Measurements from ENCODE around the gene LRRC32.

The LRRC32 gene

DNA sequence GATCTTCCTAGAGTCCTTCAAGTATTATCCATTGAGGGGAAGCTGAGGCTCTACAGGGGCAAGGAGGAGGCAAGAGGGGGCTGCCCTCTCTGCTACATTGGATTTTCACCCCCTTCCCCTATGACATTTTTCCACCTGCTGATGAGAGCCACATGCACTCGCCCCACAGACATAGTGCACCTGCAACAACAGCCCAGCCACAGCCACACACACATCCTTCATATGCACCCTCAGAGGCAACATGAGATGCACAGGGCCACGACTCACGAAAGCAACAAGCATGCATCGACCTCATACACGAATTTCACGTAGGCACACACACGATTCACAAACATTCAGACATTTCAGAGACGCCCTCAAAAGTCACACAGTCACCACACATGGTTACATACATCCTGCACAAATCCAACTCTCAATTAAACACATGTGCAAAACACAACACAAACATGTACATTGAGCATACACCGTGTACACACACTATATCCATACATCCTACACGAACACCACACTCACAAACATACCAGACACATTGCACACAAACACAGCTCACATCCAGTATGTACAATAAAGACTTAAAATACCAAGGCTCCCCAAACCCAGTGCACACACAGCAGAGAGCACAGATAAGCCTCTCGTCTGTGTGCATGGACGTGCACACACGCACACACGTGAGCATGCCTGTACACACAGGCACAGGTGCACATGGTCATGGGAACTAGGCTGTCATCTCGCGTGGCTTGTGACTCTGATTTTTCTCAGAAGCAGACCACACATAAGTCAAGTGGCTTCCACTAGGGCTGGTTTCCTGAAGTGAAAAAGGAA lies 6.3 kb upstream of the LRRC32 start:
- no peak for DNase-seq

DNA sequence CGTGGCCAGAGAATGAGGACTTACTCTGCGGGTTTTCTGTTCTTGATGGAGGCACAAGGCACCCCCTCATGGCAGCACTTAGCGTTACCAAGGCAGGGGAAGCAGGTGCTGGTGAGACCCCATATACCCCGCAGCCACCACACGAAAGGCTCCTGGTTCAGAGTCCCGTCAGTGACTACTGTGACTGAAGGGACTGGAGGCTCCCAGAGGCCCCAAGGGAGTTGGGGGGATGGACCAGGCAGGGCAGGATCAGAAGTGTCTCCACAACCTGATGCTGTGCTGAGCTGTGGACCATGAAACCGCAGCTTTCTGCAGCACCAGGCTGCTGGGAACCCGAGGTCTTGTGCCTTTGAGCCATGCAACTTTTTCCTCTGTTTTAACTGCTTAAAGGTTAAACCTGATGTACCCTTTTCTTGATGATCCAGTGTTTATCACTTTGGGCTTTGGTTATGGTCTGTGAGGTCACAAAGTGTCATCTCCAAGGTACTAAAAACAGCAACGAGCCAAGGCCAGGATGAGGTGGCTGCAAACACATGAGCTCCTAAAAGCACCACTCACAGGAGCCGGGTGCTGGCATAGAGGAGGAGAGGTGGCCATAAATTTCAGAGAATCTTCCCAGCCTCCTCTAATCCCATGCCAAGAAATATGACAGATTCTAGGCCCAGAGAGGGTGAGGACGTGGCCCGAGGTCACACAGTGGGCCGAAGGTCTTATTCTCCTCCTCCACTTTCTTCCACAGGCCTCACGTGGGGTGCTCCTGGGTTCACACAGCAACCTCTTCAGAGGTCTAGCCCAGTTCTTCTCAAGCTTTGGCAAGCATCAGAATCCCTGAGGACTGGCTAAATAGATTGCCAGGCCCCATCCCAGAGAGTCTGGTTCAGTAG lies 4.2 kb upstream of the LRRC32 start:
- peak; percentile 30 for DNase-seq

DNA sequence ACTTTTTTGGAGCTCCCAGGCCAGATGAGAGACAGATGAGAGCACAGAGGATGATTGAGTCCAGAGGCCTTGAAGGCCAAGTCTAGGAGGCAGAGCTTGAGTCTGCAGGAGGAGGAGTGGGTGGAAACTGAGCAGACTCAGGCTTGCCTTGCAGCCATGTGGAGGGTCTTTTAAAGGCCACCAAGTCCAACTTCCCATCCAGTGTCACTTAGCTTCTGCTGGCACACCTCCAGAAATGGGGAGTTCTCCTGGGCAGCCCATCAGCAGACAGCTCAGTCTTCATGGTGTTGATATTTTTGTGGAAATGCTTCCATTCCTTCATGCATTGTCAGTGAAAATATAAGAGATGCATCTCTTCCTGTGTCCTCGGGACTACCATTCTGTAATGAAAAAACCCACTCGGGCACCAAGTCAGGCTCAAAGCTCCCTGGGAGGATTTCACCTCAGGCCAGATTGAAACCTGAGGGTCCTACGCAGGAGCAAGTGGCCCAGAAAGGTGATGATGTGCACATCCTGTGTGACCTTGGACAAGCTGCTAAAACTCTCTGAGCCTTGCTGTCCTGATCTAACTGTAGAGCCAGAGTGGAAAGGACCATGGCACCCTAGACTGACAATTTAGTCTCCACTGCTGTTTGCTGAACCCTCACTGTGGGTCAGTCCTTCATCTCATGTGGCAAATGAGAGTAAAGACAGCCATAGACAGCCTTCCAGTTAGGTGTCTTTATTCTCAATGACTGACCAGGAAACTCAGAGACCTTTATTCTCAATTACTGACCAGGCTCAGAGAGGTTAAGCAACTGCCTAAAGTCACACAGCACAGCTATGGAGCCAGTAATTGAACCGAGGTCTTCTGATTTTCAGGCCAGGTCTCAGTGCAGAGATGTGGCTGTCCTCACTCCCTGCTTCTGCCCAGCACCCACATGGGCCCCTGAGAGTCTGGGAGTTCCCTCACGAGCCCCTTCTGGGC lies 2.9 kb upstream of the LRRC32 start:
- DNase-seq: no peak

DNA sequence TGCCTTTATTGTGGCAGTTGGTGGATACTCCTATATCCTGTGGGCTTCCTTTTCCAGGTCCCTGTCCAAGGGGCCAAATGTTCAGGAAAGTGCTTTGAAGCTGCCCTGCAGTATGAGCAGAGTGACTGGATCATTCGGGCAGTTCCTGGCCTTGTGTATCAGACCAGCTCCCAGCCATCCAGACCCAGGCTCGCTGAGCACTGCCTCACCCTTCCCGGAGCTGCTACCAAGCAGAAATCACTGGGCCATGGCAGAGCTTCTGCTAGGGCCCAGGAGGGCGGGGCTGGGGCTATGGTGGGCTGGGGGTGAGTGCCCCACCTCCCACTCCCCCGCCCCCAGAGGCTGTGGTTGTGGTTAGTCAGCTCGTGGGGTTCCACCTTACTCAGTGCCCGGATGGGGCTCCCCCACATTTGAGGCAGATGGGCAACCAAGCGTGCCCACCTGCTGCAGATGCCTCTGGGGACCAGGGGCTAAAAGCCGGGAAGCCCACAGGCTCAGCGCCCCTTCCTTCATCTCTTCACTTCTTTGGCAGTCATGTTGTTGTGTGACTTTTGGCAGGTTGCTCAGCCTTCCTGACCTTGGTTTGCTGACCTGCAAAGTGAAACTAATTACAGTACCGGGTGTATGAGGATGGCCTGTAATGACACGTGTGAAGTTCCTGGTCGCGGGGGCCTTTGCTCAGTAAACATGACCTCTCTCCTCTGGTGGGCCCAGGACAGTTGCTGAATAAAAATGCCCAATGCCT lies 2.1 kb upstream of the LRRC32 start:
- no peak for DNase-seq

DNA sequence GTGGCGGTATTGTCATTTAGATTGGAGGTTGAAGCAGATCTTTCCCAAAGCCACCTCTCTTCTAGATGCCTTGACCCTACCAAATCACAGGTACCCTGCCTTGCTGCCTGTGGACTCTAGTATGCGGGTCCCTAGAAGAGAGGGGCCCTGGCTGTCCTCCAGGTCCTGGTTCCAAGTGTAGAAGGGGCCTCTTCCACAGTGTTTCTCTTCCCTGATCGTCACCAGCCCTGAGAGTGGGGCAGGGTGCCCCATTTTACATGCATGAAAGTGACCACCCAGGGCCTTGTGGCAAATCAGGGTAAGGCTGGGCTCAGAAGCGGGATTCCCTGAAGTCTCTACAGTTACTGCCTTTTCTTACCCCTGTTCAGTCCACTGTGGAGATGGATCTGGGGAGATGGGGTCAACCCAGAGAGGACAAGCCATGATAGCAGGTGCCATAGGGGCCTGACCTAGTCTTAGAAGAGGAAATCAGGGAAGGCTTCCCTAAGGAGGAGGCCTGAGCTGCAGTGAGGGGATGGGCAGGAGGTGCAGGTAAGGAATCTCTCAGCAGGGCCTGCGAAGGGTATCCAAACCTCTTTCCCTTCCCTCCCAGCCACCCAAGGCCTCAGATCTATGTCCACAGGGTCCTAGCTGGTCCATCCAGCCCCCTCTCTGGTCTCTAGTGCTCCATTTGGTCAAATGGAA lies 1.2 kb upstream of the LRRC32 start:
- DNase-seq: no peak

DNA sequence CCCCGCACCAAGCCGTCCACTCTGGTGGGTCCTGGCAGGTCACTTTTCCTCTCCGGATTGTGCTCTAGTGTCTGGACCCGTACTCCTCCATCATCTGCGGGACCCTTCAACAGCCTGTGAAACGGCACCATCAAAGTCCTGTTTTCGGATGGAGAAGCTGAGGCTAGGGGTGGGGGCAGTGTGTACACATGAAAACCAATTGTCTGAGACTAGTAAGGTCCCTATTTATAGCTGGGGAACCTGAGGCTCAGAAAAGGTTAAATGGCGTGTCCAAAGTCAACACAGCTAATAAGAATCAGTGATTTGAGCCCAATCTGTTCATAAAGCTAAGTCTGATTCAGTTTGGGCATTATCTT lies 668 bp upstream of the LRRC32 start:
- DNase-seq: no peak

DNA sequence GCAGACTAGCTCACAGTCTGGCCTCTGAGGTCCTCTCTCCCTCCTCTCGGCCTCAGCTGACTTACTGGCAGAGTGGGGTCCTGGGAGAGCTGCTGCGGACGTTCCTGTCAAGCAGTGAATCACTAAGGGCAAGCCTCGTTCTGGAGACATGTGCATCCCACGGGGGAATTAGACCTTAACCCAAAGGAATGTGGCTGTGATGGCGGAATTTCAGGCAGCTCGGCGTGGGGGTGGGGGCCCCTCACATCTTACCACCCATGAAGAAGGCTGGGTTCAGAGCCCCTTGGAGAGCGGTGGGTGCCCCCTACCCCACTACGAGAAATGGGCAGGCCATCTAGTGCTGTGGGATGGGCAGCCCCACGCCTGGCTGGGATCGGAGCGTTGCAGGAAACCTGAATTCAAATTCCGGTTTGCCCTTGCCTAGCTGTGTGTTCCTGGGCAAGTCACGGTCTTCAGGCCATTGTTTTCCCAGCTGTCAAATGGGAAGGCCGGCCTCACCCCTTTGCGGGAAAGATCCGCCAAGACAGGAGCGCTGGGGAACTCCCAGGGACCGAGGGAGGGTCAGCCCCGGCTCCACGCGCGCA lies 554 bp downstream of the LRRC32 start:
- DNase-seq: no peak

DNA sequence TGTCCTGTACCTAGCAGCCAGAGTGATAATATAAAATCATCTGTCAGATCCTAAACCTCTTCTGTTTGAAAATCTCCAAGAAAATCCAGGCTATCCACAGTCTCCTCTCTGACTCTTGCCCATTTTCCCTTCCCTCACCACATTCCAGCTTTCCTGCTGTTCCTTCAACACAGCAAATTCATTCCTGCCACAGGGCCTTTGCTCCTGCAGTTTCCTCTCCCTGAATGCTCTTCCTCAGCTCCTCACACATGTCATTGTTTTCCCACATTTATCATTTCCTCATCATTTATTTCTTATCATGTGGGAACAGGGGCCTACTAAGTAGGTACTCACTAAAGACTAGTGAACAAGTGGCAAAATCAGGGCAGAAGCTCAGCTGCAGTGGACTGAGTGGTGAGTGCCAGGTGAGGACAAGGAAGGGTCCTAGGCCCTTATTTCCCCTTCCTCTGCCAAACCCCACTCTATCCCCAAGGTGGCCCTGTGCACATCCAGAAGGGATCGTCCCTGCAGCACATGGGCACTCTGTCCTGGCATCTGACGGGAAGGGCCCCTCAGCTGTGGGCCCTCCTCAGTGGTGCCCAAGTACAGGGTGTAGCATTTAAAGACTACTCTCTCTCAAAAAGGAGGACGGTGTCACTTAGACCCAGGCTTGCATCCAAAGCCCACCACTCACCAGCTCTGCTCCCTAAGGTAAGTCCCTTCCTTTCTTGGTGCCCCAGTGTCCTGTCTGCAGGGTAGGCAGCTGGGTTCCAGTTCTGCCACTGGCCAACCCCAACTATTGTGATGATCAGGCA lies 2.0 kb downstream of the LRRC32 start:
- no peak for DNase-seq

DNA sequence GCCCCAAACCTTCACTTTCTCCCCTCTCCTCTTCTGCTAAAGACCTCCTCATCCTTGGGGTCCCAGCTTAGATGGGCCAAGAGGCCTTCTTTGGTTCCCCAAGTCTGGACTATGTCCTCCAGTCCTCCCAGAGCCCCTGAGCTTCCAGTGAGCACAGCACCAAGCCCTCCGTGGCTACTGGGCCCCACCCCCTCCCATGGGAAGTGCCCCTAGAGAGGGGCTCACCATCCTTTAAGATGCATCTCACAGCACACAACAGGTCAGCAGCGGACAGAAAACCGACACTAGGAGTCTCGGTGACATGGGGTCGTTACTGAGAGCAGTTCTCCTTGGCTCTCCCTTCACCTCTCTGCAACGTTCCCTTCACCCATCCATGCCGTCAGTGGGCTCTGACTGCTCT lies 2.7 kb downstream of the LRRC32 start:
- no peak for DNase-seq

DNA sequence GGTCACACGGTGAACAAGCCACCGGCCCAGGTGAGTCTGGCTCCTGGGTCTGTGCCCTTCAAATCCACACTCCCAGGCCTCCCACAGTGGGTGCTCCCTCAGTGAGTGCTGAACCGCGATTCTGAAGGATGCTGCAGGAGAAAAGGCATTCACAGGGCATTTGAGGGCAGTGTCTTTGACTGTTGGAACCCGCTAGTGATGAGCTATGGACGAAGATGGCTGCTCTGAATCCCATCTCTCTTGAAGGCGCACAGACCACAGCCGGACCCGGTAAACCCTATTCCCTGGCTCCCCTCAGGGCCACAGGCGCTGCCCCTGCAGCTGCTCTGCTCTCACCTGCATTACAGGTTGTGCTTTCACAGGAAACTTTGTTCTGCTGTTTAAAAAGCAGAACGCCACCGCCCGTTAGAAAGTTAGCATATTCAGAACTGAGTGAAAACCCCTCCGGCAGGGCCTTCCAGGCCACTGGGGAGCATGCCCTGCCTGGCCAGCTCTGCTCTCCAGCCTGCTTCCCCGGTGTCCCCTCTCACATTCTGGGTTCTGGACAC lies 3.2 kb downstream of the LRRC32 start:
- DNase-seq: no peak

DNA sequence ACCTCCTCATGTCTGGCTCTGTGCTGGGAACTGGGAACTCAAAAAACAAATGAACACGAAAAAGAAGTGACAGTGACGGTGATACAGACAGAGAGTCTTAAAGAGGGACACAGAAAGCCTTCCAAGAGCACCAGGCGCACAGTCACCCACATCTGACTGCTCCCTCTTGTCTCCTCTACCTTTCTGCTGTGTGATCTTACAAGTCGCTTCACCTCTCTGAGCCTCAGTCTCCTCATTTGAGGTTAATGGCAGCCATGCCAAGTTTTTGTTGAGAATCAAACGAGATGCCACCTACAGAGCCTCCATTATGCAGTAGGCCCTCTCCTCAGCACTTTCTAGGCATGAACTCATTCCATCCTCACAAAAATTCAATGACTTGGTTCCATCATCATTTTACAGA lies 3.7 kb downstream of the LRRC32 start:
- DNase-seq: no peak

DNA sequence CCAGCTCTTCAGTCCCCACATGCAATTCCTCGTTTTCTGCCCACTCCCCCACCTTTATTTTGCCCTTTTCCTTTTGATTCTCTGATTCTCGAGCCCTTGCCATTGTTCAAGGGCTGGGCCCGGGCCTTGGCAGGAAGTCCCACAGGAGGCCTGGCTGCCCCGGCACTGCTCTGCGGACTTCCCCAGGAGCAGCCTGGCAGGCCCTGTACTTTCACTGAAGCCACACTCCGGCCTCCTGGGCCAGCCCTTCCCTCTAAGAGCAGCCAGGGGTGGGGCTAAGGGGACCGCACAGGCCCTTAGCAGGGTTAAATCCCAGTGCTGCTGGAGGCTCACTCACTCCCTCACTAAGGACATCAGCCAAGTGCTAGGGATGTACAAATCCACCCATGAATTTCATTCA lies 4.1 kb downstream of the LRRC32 start:
- peak; percentile 48 for DNase-seq

DNA sequence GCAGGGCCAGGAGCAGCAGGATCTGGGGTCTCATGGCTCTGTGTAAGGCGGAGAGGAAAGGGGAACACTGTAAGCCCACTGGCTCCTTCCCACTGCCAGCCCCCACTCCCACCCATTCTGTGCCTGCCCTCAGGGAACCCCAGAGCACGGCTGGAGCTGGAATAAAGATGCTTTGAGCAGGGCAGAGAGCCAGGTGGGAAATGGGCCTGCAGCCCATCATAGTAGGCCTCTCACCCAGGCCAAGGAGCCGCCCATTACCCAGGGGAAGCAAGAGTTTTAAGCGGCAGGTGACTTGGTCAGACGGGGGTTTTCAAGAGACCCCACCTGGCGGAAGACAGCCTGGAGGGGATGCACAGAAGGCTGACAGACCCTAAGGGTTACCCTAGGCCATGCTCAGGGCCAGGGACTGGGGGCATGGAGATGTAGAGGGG lies 4.6 kb downstream of the LRRC32 start:
- DNase-seq: no peak

DNA sequence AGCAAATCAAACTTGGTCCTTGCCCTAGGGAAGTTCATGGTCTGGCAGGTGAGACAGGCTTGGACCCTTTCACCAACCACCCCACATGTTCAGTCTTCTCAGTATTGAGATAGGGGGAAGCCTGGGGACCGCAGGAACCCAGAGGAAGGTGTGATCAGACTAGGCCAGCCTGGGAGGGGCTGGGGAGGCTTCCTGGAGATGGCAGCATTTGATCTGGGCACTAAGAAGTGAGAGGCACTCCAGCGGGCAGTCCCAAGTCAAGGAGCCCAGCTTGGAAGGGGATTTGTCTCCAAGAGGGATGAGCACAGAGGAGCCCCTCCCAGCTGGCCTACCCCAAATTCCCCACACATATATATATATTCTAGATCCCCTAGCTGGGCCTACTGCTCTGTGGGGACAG lies 5.4 kb downstream of the LRRC32 start:
- no peak for DNase-seq

DNA sequence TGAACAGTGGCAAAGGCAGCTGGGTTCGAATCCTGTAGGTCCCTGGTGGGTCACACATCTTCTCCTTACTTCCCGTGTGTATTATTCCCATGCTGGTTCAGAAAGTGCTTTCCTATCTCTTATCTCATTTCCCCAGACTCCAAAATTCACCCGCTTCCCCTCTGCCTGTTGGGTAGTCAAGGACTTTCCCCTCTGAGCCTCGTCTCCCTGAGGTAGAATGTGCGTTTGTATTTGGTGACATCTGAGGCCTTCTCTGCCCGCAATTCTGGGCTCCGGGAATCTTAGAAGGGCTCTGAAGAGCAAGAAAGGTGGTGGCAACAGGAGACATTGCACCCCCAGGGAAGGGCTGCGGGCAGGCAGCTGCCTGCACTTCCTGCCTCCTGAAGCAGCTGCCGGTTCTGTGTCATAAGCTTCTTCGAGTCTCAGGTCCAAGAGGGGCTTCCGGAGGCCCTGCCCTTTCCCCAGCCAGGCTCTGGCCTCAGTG lies 5.9 kb downstream of the LRRC32 start:
- peak; percentile 69 for DNase-seq

DNA sequence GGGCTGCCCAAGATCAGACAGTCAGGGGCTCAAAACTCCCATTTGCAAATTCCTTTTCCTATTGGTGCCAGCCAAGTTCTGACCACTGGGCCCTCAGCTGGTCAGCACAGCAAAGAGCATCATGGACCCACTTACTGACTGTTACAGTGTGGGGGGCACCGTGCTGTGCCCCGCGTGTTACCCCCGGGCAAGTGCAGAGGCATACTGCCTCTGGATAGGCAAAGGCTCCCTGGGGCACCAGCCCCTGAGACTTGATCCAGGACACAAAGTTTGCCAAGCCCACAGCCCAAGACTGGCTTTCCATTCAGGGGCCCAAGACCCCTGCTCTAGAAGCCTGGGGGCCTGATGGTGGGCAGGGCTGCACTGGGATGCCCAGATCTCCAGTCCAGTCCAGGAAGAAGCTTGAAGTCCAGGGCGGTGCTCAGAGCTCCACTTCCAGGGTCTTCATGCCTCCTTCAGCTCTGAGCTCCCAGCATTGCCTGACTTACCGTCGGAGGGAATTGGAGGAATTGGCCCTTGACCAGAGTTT lies 6.6 kb downstream of the LRRC32 start:
- no peak for DNase-seq

DNA sequence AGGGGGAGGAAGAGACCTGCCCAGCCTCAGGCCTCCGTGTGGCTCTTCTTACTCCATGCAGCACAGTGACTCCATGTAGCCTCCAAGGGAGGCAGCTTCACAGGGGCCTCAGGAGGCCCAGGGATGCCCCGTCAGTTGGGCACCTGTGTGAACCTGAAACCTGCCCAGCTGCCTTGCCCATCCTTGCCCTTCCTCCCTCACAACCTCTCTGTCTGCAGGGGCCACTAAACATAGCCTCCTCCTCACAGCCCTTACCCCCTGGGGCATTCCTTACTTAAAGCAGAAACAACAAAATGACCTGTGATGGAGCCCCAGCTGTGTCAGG lies 7.1 kb downstream of the LRRC32 start:
- DNase-seq: no peak

DNA sequence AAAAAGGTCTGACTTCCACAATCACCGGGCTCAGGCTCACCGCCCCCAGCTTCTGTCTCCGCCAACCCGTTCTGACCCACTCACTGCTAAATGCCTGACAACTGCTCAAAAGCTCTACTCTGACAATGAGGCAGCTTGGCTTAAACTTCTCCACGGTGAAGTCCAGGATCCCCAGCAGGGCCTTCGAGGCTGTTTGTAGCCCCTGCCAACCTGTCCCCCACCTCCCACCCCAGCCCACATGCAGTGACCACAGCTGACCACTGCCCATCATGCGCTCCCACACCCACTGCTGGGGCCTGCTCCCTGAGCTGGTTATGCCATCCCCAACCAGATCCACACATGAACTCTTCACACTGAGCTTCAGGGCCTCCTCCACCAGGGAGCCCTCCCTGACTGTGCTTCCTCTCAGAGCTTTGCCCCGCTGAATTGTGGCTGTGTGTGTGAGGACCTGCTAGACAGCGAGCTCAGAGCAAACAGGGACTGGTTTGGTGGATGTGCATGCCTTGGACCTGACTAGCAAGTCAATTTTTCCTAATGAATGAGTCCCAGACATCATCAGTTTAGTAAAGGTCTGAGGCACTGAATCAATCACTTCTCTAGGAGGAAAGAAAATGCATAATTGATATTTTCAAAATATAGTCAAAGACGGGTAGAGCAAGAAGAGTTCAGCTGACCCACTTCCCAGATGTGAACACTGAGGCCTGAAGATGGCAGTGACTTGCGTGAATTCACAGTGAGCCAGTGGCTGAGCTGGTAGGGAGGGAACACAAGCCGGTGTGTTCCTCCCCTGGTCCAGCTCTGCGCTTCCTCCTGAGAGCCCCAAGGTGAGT lies 7.7 kb downstream of the LRRC32 start:
- DNase-seq: no peak
